BE2C (cell line): ENCODE data around the gene GATD1.

Experiments
- DNase-seq: peaks from one replicate; pipeline ENCODE4 v3.0.0-alpha.2; 2020
- H3K27me3 ChIP-seq: fragments of 250-450 bp; sonication (Bioruptor Pico); 2 replicates; pipeline ENCODE4 v1.5.1; 2020; ENCODE audit warnings: mild to moderate bottlenecking
- H3K36me3 ChIP-seq: fragments of 250-450 bp; sonication (Bioruptor Pico); 2 replicates; pipeline ENCODE4 v1.5.1; 2020; ENCODE audit warnings: mild to moderate bottlenecking
- H3K4me1 ChIP-seq: fragments of 250-450 bp; sonication (Bioruptor Pico); 2 replicates; pipeline ENCODE4 v1.5.1; 2020
- H3K4me3 ChIP-seq: 2 replicates; pipeline ENCODE4 v1.5.1; 2011; ENCODE audit warnings: low read depth, low read length
- H3K9me3 ChIP-seq: fragments of 250-450 bp; sonication (Bioruptor Pico); 2 replicates; pipeline ENCODE4 v1.5.1; 2020
- TF ChIP-seq, protein P1 (sequence below): IDR thresholded peaks from 2 replicates; pipeline ENCODE4 v1.5.1; 2012; ENCODE audit warnings: mild to moderate bottlenecking, low read depth, low read length

Gene GATD1

DNA sequence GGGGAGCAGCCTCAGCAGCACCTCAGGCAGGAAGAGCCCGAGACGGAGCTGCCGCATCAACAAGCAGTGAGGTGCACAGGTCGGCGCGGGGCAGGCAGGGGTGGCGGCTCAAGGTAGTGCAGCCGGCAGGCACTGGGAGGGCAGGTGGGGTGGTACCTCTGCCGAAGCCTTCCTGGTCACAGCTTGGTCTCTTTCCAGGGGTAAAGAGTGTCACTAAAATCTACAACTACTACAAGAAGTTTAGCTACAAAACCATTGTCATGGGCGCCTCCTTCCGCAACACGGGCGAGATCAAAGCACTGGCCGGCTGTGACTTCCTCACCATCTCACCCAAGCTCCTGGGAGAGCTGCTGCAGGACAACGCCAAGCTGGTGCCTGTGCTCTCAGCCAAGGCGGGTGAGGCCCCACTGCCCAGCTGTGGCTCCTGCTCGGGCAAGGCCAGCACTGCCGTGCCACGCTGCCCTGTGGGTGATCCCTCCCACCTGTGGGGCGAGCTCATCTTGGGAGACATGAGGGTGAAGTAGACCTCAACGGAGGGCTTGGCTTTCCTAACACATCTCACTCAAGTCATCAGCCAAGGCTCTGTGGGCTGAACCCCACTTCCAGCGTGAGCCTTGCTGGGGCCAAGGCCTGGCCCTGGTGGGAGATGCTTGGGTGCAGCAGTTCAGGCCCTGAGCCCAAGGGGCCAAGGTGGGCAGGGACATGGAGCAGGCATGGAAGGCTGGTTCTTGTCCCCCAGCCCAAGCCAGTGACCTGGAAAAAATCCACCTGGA is 13.6 kb downstream of the GATD1 start:
- Histone ChIP-seq H3K27me3 (no peaks in the 10 kb centered on the region), H3K4me1 (no peaks in the 10 kb centered on the region), H3K9me3 (no peaks in the 10 kb centered on the region), H3K36me3 (peaks cover 43% of the 10 kb centered on the region), H3K4me3 (no peak overlapping the region)
- TF ChIP-seq, protein P1, sequence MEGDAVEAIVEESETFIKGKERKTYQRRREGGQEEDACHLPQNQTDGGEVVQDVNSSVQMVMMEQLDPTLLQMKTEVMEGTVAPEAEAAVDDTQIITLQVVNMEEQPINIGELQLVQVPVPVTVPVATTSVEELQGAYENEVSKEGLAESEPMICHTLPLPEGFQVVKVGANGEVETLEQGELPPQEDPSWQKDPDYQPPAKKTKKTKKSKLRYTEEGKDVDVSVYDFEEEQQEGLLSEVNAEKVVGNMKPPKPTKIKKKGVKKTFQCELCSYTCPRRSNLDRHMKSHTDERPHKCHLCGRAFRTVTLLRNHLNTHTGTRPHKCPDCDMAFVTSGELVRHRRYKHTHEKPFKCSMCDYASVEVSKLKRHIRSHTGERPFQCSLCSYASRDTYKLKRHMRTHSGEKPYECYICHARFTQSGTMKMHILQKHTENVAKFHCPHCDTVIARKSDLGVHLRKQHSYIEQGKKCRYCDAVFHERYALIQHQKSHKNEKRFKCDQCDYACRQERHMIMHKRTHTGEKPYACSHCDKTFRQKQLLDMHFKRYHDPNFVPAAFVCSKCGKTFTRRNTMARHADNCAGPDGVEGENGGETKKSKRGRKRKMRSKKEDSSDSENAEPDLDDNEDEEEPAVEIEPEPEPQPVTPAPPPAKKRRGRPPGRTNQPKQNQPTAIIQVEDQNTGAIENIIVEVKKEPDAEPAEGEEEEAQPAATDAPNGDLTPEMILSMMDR = no peak
- DNase-seq = no peak

DNA sequence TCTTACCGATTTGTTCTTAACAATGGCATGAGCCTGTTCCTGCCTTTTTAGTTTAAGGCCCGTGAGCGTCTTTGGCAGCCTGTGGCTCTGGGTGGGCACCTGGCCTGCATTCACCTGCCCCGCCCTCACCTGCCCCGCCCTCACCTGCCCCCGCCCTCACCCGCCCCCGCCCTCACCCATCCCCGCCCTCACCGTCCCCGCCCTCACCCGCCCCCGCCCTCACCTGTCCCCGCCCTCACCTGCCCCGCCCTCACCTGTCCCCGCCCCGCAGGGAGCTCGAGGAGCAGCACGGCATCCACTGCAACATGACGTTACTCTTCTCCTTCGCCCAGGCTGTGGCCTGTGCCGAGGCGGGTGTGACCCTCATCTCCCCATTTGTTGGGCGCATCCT is 14.2 kb downstream of the GATD1 start:
- Histone ChIP-seq H3K9me3 (no peaks in the 10 kb centered on the region), H3K36me3 (peaks cover 43% of the 10 kb centered on the region), H3K4me1 (no peaks in the 10 kb centered on the region), H3K4me3 (no peak overlapping the region), H3K27me3 (no peaks in the 10 kb centered on the region)
- DNase-seq = no peak
- TF ChIP-seq, protein P1 = no peak

DNA sequence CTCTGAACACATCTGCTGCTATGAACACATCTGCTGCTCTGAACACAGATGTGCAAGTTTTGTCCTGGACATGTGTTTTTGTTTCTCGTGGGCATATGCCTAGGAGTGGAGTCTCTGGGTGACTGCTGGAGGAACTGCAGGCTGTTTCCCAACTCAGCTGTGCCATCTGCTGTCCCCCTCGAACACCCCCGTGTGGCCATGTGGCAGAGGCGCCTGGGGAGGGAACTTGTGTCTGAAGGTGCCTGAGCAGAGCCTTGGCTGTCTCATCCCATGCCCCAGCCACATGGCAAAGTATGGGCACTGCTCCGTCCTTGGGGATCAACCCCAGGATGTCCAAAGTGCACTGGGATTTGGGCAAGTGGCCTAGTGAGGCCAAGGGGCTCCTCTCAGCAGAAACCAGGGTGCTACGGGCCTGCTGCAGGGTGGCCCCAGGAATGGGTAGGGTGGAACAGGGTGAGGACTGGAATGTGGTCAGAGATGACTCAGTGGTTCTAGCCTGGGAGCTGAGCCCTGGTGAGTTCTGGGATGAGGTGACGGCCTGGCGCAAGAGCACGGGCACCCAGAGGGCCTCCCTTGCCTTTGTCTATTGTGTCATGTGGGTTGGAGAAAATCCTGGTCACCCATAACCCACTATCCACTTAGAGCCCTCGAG is 14.7 kb downstream of the GATD1 start:
- TF ChIP-seq, protein P1 = peak; percentile 18; the same call in 1 of the 2 replicates

DNA sequence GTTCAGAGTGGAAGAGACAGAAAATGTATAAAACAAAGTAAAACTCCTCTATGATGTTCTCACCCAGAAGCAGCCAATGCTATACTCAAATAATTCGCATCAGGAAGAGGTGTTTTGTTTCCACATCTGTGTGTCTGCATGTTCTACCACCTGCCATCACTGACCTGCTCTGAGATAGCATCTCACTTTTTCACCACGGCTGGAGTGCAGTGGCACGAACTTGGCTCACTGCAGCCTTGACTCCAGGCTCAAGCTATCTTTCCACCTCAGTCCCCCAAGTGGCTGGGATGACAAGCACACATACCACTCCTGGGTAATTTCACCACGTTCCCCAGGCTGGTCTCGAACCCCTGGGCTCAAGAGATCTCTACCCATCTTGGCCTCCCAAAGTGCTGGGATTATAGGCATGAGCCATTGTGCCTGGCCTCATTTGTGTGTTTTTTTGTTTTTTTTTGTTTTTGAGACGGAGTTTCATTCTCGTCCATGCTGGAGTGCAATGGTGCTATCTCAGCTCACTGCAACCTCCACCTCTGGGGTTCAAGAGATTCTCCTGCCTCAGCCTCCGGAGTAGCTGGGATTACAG is 15.7 kb downstream of the GATD1 start:
- Histone ChIP-seq H3K9me3 (no peaks in the 10 kb centered on the region), H3K36me3 (peaks cover 43% of the 10 kb centered on the region), H3K4me1 (no peaks in the 10 kb centered on the region), H3K27me3 (no peaks in the 10 kb centered on the region), H3K4me3 (no peak overlapping the region)
- no peak for DNase-seq
- TF ChIP-seq, protein P1 = no peak

More for the DNA sequence above, 14.7 kb downstream of the GATD1 start:
- DNase-seq = no peak
- Histone ChIP-seq H3K27me3 (no peaks in the 10 kb centered on the region), H3K9me3 (no peaks in the 10 kb centered on the region), H3K4me1 (no peaks in the 10 kb centered on the region), H3K4me3 (no peak overlapping the region), H3K36me3 (peaks cover 43% of the 10 kb centered on the region)

DNA sequence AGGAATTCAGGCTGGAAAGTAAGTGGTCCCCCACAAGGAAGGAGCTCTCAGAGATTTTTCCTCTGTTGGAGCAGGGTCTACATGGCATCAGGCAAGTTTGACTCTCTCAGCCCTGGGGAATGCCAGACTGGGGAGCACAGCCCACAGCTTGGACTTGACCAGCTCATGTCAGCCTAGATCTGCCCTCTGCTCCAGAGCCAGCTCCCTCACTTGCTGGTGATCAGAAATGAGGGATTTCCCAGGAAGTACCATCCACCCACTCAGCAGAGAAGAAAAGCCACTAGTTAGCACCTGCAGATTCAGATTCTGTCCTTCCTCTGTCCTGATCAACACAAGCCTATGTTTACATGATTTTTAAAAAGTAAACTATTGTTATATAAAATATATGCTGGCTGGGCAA is 17.1 kb downstream of the GATD1 start:
- Histone ChIP-seq H3K4me1 (no peaks in the 10 kb centered on the region), H3K4me3 (no peak overlapping the region), H3K9me3 (no peaks in the 10 kb centered on the region), H3K36me3 (peaks cover 37% of the 10 kb centered on the region), H3K27me3 (no peaks in the 10 kb centered on the region)
- TF ChIP-seq, protein P1 = no peak
- DNase-seq = no peak

DNA sequence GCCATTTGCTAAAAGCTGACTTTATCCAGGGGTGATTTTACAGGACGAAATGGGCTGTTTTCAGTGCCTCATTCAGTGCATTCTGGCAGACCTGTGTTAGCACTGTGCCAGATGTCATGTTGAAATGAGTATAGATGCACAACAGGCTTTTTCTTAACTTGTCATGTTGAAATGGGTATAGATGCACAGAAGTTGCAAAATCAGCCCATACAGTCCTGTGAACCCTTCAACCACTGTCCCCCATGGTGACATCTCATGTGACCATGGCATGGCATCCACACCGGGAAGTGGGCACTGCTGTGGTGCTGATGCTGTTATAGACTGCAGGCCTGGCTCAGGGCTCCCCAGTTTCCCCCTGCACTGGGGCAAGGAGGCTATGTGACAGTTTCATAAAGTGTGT is 27.6 kb downstream of the GATD1 start:
- H3K4me3 ChIP-seq = no peak overlapping the region
- H3K4me1 ChIP-seq = no peaks in the 10 kb centered on the region
- H3K9me3 ChIP-seq = no peaks in the 10 kb centered on the region
- TF ChIP-seq, protein P1 = no peak
- no peaks in the 10 kb centered on the region for H3K27me3 ChIP-seq
- no peaks in the 10 kb centered on the region; the same call in 1 of the 2 replicates for H3K36me3 ChIP-seq
- no peak for DNase-seq
